Glomerular visceral epithelial cell (primary cell): ENCODE data around the gene MYLK4.

Experiments
- DNase-seq: peaks from one replicate; pipeline ENCODE4 v3.0.0-alpha.2; 2016; ENCODE audit errors: extremely low spot score

MYLK4 gene

DNA sequence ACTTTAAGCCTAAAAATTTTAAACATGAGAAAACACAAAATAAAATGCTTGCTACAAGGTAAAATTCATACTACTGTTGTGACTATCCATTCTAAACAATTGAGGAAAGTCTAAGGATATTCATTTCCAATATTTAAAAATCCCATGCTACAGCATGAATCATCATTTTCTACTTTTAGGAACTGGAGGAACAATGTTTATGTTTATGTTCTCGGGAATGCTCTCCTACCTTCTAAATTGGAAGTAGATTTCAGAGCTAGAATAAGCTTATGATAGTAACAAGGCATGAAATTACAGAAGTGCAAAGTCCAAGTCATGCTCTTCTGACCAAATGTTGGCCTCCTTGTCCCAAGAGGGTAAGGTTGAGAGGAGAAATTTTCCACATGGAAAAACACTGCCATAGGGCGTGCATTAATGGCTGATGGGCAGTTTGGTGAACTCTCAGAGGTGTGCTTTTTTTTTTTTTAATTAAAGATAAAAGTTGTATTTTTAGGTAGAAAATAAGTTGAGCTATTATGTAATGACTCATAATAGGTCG is 6.0 kb upstream of the MYLK4 start:
- no peak for DNase-seq

DNA sequence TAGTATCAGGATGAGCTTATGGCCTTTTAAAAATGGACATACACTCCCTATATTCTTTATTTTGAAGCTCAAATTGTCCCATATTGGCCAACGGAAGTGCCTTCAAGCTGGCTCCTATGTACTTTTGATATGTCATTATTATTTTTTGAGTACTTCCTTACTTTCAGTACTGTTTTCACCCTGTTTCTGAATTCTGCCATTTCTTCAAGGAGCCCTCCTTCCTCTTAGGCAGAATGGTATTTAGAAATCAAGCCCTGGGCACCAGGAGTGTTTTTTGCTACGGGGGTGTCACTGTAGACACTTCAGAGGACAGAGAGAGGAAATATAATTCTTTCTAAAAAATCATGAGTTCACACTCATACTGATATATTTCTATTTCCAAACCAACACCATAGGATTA is 5.5 kb upstream of the MYLK4 start:
- DNase-seq, result no peak

DNA sequence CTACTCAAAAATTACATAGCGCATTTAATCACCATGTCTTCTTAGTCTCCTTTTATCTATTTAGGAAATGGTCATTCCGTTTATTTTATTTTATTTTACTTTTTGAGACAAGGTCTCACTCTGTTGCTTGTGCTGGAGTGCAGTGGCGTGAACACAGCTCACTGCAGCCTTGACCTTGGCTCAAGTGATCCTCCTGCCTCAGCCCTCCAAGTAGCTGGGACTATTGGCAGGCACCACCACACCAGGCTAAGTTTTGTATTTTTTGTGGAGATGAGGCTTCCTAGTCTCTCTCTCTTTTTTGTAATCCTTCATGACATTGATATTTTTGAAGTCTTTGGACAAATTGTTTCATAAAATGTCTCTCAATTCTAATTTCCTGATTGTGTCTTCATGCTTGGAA is 4.7 kb upstream of the MYLK4 start:
- no peak for DNase-seq

DNA sequence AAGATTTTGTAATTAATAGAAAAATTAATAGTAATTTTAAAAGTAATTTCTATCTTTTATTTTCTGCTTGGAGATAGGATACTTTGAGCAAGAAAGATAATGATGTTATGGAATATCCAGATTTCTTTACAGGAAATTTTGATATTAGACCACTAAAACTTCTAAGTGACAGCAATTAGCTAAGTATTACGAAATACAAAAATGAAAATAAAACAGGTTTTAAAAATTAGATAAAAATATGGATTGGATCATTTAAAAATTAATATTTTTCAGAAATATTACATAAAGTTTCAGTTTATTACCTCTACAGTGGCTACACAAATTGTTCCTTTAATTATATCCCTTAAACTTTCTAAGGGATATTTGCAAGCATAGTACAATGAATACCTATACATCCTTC is 4.2 kb upstream of the MYLK4 start:
- no peak for DNase-seq

DNA sequence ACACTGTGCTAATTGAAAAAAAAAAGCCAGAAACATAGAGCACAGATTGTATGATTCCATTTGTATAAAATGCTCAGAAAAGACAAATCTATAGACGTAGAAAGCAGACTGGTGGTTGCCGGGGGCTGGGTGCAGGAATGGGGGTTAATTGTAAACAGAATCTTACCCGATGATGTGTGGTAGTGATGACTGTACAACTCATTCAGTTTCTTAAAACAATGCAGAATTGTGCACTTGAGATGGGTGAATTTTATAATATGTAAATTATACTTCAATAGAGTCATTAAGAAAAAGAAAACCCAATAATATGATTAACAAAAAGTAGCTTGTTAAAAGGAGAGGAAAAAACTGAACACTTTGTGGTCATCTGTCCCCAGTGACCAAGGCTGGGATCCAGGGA is 3.7 kb upstream of the MYLK4 start:
- no peak for DNase-seq

DNA sequence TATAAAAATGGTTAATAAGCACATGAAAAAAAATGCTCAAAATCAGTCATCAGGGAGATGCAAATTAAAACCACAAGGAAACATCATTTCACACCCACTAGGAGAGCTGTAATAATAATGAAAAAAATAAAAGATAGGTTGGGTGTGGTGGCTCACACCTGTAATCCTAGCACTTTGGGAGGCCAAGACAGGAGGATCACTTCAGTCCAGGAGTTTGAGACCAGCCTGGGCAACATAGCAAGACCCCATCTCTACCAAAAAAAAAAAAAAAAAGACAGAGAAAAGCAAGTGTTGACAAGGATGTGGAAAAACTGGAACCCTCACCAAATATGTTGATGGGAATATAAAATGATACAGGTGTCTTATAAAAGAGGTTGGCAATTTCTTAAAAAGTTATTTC is 3.0 kb upstream of the MYLK4 start:
- no peak for DNase-seq

DNA sequence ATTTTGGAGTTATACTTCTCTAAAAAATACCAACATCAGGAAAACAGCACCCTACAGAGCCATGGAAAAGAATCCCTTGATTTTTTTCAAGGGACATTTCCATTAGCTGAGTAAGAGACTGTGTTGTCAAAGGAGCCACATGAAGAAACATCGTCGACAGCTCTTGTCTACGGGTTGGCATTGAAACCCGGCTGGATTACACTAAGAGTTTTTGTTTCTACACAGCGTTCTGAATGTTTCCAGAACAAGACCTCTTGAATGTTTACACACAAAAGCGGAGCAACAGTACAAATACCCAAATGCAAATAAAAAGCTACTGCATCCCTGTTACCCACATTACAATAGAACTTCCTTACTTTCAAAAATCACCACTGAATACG is 2.4 kb upstream of the MYLK4 start:
- DNase-seq, result no peak

DNA sequence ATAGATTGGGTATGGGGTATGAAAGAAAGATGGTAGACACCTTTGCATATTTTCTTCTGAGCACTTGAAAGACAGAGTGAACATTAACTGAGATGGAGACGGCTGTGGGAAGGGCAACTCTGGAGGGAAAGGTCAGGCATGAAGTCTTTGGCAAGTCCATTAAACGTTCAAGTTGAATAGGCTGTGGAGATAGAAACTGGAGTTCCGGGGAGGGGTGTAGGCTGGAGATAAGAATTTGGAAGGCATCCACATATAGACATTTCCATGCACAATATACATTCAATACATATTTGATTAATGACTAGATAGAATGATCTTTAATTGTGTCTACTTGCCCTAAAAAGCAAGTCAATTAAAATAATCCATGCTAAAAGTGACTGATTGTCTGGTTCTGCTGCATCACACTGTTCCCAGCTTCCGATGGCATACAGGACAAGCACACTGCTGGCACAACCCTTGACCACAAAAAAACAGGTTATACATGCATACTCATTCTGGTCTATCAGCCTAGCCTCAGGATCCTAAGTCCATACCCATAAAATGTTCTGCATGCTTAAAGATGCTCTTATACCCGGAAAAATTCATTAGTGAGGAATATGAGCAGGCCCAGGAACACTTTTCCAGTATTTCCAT is 1.9 kb upstream of the MYLK4 start:
- no peak for DNase-seq

DNA sequence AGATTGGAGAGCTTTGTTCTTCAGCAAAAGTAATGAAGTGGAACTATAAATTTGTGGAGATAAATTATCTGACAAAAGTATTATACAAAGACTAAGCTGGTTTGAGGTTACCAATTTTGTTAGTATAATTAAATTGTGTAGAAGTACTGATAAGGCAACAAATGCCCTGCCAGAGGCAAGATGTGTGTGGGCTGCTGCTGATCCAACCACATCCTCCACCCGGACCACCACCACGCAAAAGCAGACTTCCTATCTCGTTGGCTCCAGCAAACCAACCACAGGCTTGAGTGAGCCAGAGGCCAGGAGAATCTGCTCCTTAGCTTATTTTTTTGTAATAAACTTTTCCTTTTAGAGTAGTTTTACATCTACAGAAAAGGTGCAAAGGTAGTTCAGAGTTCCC is 1.1 kb upstream of the MYLK4 start:
- no peak for DNase-seq

DNA sequence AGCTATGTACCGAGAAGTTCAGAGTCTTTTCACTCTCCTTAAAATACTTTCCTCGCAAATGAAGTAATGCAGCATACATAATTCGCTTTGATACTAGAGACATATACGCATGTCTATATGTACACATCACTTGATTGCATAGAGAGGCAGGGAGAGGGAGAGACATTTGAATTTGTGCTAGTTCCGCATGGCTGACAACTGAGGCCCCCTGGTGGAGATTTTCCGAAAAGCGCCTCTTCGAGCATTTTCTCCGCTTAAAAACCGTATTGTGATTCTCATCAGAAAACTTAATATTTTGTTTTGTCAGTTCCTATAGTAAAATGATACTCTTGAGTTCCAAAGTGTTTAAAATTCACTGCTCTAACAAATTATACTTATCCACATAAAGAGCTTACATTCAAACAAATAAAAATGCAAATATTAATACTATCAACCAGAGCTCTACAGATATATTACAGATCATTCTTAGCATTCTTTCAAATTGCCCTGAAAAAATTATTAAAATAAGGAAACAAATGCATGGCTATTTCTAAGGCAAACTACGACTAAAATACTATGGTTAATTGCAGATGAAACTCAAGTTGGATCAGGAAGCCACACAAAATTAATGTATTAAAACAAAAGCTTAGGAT is 637 bp downstream of the MYLK4 start:
- DNase-seq, result peak; percentile 57

DNA sequence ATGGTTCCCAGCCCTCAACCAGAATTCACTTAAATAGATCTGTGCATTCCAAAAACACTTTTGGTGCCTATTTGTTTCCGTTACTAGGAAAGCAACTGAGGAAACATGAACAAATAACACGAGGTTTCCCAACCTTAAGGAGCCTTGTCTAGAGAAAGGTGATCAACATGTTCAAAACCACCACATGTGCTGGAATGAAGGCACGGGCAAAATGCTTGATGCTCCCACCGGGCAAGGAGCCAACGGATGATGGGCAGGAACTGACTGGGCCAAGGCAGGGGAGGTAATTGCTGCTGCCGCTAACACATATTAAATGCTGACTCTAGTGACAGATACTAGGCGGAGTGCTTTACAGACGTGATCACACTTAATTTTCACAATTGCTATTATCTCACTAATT is 2.5 kb downstream of the MYLK4 start:
- no peak for DNase-seq

DNA sequence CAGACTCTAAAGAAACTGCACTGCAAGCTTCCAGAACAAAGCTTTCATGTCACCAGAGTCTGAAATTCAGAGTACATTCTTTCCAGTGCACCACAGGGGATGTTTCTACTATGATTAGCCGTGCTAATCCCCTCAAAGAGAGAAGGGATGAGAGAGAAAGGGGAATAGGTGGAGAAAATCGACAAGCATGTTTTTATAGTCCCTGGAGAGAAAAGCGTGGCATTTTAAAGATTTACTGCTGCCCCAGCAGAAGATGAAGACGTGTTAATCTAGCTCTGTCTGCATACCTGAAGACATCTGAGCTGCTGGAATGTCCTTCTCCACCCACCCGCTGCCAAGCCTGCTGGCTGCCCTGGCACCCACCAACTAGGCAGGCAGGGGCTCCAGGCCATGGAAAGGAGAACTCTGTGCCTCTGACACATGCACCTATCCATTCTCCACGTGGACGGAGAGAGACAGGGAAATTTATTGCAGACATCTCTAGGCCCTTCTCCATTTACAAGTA is 4.1 kb downstream of the MYLK4 start:
- no peak for DNase-seq

DNA sequence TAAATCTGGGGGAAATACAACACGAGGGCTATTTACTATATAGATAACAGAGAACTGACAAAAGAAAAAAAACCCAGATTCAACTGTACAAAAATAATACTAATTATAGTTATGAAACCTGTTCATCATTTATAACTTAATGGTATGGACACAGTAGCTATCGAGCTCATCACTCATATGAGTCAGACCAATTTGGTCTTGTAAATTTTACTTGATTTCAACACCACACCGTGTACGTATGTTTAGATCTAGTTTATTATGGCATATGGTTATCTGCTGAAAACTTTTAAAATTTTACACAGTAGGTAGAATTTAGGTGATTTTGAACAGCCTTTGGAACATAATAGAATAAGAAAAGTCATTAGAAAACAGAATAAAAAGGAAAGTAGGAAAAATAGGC is 5.5 kb downstream of the MYLK4 start:
- DNase-seq, result no peak

DNA sequence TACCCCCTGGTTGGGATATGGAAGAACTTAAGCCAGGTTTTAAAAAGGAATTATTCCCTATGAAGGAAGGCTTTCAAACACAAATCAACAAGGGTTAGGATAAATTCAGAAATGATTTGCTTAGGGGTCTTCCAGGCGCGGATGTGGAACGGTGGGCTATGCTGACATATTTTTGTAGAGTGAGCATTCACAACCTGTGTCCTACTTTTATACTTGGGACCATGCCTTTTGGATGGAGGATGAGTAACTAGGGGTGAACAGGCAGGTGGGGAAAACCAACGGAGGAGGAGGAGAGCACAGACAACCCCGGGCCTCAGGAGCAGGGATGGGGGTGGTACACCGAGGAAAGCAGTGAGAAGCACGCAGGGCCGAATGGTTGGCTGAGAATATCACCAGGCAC is 5.9 kb downstream of the MYLK4 start:
- no peak for DNase-seq

DNA sequence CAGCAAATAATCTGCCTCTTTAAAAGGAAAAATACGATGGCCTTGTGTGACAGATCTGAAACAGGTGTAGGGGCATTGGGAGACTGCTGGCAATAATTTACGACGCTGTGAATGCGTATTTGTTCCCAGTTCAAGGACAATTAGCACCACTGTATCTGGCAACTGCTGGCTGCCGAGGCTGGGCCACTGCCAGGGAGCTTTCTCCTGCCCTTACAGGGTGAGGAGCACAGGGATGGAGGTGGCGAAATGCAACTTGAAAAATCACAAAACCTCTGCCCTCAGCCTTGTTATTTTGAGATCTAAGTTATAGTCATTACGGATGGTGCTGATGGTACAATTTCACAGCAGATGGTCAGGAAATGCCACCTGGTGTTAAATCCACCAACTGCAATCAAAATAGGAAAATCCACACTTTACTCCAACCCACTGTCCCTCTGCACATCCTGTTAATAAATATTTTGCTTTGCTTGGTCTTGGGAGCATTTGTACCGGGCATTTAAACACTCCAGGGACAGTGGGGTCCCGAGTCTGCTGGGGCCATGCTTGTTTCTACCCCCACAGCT is 6.4 kb downstream of the MYLK4 start:
- DNase-seq, result no peak

DNA sequence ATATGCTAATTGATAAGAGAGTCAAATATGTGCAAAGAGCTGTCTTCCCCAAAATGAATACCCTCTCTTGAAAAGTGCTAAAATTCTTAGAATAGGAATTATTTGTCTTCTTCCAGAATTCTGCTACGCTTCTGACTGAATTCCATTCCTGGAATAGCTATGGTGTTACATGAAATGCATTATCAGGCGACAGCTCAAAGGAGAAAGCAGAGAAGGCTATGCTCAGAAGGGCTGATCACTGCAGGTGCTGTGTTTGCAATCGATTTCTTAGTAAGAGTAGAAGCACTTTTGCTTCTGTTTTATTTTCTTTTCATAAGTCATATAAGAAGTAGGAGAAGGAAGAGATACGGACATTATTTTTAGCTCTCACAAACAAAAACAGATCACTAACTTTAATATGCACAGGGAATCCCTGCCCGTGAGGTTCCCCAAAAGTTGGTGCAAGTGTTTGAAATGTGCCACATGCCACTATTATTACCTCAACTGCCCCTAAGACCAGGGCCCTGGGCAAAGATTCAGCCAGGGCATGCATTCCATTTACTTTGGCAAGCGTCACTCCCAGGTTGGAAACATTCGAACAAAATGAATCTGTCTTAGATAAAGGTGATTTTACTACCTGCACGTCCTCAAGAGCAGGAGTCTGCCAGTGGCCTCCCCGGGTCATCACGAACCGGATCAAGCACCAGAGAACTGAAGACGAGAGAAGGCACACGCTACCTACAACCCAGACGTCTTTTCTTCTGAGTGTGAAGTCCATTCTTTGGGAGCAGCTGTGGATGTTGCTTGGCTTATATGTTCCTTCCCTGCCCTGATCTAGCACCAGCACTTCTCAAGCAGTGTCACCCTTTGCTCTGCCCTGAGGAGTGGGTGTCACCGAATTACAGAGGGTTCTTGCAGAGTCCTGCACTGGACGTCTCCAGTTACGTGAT is 7.2 kb downstream of the MYLK4 start:
- DNase-seq, result no peak

DNA sequence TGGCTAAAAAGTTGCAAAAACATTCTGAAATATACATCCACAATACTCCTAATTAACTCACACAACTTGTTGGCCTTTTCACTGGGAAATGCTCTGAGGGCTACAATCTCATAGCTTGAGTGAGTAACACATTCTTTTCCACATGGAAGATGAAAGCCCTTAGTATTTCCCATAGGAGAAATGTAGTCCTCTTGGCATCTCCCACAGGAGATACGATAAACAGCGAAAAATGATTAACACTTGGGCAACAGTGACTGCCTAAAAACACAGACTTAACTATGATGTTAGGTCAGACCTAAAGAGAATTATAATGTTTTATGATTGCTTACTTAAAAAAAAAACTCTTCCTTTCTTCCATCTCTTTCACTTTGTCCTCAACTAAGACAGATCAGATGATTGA is 9.0 kb downstream of the MYLK4 start:
- no peak for DNase-seq

DNA sequence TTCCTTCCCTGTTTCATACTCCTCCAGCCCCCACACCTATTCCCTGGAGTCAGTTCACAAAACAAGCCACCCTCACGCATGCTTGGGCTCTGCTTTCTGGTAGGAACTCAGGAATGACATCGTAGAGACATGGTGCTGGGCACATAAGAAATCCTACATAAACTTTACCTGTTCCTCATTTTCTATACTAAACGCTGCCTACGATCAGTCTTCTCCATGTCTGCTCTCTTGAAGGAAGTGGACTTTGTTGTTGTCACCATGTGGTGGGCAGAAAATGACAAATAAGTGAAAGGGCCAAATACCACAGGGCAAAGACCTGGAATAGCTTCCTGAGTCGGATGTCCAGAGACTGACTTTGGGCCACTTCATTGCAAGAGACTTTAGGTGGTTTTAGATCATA is 10.1 kb downstream of the MYLK4 start:
- DNase-seq, result no peak

DNA sequence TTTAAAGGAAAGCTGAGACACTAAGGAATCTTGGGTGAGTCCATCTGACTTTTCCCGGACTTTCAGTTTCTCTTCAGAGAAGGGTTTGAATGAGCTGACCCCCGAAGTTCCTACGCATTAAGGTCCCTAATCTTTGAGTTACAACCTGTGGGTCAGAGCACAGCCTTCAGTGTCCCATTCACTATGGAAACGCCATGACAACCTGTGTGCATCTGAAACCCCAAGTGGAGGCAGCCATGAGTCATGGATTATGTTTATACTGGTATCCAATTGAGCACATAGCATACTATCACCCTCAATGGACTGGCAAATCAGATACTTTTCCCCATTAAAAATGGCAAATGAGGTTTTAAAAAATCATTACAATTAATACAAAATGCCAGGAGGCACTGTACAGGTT is 11.4 kb downstream of the MYLK4 start:
- peak; percentile 55 for DNase-seq

DNA sequence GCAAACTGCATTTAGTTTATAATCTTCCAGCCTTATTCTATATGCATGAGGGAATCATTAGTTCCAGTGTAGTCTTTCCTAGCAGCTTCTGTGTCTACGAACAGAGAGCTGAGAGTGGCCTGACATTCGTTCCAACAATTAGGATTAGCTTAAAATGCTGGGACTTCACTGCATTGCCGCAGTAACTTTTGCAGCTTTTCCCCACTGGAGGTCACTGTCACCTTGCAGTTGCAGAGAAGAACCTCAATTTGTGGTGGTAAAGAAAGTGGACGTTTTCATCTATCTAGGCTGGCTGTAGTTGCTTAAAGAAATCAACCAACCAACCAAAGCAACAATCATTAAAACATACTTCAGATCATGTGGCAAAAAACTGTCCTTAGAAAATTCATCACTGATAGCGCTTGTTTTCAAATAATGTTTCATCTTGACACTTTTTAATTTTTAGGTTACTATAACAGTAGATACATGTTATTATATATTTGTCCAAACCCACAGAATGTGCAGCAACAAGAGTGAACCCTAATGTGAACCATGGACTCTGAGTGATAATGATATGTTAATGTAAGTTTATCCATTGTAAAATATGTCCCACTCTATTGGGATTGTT is 12.2 kb downstream of the MYLK4 start:
- DNase-seq, result peak; percentile 52

DNA sequence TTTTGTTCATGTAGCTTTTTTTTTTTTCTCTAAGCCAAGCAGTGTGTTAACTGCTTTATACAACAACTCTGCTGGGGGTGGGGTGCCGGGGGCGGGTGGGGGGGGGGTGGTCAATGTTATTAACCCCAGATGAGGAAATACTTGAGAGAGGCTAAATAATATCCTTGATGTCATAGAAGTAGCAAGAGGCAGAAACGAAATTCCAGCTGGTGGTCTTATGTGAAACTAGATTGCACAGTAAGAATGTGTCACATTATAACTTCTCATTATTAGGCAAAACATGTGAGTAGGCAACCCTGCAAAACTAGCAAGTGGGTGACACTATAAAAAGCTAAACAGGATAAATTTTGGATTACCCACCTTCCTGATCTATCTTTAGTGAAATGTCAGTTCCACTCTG is 12.8 kb downstream of the MYLK4 start:
- DNase-seq, result no peak
